LNCaP clone FGC (cell line): ENCODE results near the gene SGIP1.

Experiments
- DNase-seq: peaks from one replicate; pipeline ENCODE4 v3.0.0-alpha.2; 2011; ENCODE audit warnings: low read depth
- H3K4me3 ChIP-seq: 2 replicates; pipeline ENCODE4 v1.5.1; 2011; ENCODE audit warnings: mild to moderate bottlenecking, low read depth, low read length, control low read depth
- CTCF ChIP-seq: IDR thresholded peaks from 2 replicates; pipeline ENCODE4 v1.5.1; 2012; ENCODE audit warnings: mild to moderate bottlenecking; ENCODE audit not compliant: control insufficient read depth, insufficient read depth; ENCODE audit errors: extremely low read depth

The SGIP1 gene

GRCh38 chr1:66628926-66629325 is 95.0 kb downstream of the SGIP1 start:
- no peak for TF ChIP-seq CTCF
- H3K4me3 ChIP-seq: no peak overlapping the region
- no peak for DNase-seq

- no peak for DNase-seq
- no peak overlapping the region for H3K4me3 ChIP-seq
- no peak for TF ChIP-seq CTCF
Observed at GRCh38 chr1:66633159-66633558, 99.2 kb downstream of the SGIP1 start.

- no peak for DNase-seq
- no peak for TF ChIP-seq CTCF
Observed at GRCh38 chr1:66637146-66637545, 103.2 kb downstream of the SGIP1 start.

GRCh38 chr1:66641891-66642473 is 108.0 kb downstream of the SGIP1 start:
- H3K4me3 ChIP-seq: no peak overlapping the region
- no peak for DNase-seq
- TF ChIP-seq CTCF: no peak

More at GRCh38 chr1:66637146-66637545, 103.2 kb downstream of the SGIP1 start:
- no peak overlapping the region for H3K4me3 ChIP-seq

- DNase-seq: no peak
- H3K4me3 ChIP-seq: no peak overlapping the region
- TF ChIP-seq CTCF: no peak
Observed at GRCh38 chr1:66642992-66643391, 109.0 kb downstream of the SGIP1 start.

- no peak for TF ChIP-seq CTCF
- DNase-seq: no peak
- no peak overlapping the region for H3K4me3 ChIP-seq
Observed at GRCh38 chr1:66644331-66644730, 110.4 kb downstream of the SGIP1 start.

GRCh38 chr1:66648901-66649595 is 115.1 kb downstream of the SGIP1 start:
- no peak overlapping the region for H3K4me3 ChIP-seq
- no peak for DNase-seq
- no peak for TF ChIP-seq CTCF
